22Rv1 (cell line): ENCODE measurements around the gene CASP3.

Experiments
- H3K27ac ChIP-seq: fragments of 450-650 bp; 2 replicates; pipeline ENCODE4 v1.5.1; 2017
- CTCF ChIP-seq: fragments of 450-650 bp; IDR thresholded peaks from 2 replicates; pipeline ENCODE4 v1.5.1; 2017; ENCODE audit warnings: mild to moderate bottlenecking
- ZFX ChIP-seq: fragments of 450-650 bp; IDR thresholded peaks from 2 replicates; pipeline ENCODE4 v1.6.1; 2017; ENCODE audit warnings: antibody characterized with exemption, borderline replicate concordance

Gene CASP3

GRCh38 chr4:184588893-184589292 lies 60.4 kb downstream of the CASP3 start:
- no peak overlapping the region for H3K27ac ChIP-seq
- TF ChIP-seq CTCF (no peak), ZFX (no peak)

- no peak overlapping the region for H3K27ac ChIP-seq
Measured at GRCh38 chr4:184587701-184588100, 61.5 kb downstream of the CASP3 start.

DNA sequence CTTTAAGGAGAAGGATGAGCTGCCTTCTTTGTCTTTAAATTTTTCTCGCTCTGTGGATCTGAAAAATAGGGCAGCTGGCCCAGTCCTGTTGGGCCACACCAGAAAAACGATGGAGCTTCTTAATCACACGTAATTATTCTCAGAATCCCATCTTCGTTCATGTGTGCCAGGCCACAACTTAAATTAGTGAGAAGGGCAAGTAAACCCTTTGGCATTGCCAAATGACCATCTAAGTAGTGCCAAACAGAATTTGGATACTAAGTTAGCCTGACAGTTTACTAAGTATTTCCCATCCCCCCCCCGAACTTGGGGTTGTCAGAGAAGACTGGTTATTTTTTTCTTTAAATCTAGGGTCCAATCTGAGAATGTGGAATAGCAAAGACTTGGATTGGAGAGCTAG lies 62.0 kb downstream of the CASP3 start:
- no peak for TF ChIP-seq CTCF
- TF ChIP-seq ZFX, result no peak
- H3K27ac ChIP-seq, result no peak overlapping the region

More at GRCh38 chr4:184587701-184588100, 61.5 kb downstream of the CASP3 start:
- TF ChIP-seq CTCF, result no peak
- TF ChIP-seq ZFX, result no peak

DNA sequence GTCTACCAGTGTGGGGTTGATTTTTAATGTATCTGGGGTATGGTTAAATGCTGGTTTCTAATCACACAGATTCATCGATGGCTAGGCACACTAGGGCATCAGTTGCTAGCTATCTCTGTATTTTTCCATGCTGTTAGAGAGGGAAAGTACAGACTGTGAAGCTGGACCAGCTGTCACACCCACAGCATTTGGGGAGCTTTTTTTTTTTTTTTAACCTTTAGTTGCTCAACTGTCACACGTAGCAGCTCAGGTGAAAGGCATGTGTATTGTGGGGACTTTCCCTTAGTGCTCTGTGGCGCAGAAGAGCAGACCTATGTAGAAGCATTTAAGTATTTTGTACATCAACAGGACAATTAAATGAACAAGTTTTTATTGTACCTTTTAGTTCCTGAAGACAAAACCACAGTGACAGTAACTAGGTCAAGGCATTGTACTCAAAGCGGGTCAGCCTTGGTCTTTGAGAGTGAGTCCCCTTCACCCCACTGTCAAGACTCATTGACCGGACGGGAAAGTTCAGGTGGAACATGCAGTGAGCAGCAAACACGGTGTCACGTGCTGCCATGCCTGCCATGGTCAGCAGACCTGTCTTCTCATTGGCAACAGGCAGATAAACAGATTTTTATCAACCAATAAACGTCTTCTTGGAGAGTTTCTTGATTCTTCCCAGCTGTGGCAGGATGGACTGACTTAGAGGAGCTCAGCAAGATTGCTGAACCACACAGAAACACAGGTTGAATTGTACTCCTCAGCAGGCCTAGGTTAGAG lies 65.3 kb downstream of the CASP3 start:
- no peak overlapping the region for H3K27ac ChIP-seq
- no peak for TF ChIP-seq CTCF
- no peak for TF ChIP-seq ZFX
